GM21717 (cell line): Measurements from ENCODE around the gene OR2T10.
A peak's percentile ranks its signal among the peaks of the same experiment; 100 is the strongest.
"Not testable (repeated sequence)": the region's sequence is repeated elsewhere in the genome, so short reads cannot be mapped to it uniquely, and the experiment has no call there.

Experiments used
- ATAC-seq: cut with Tn5 transposase; IDR thresholded peaks from one replicate; pipeline ENCODE4 v1.9.1; 2021; ENCODE audit warnings: mild to moderate bottlenecking, moderate library complexity; ENCODE audit not compliant: unreplicated experiment

The OR2T10 gene

DNA sequence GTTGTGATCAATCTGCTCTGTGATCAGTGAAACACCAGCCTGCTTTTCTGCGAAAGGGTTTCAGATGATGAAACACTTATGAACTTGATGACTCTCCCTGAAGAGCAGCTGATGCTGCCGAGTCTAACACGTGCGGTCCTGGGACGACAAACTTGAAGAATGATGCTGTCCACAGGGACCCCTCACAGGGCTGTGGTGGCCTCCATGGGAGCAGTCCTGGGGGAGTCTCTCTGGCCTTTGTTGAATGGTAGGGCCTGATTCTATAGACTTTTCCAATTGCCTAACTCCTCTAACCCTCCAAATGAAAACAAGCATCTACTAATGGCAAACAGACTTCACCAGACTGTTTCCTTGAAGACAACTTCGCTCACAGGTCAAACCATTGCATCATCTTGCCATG is at the start of gene OR2T10:
OR2T10 (minus strand) TSS at position 112 of the 400 bp plus-strand sequence. CDS start 3,932 bp downstream, outside the sequence.
- no peak for ATAC-seq

DNA sequence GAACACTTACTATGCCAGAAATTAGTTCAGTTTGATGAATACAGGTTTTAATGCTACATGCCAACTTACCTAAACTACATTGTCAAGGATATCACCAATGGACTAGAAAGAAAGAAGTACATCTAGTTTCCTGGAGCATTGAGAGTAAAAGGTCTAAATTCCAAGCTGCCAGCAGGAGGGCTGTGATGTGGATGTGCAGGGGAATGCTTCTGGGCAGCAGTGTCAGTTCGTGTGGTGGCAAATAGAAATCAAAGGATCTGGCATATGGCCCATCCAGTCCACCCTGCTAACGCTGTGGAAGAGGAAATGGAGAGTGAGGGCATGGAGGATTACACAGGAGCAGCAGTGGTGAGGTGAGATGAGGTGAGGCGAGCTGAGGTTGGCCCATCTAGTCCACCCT is 47.7 kb upstream of the OR2T10 start, which contains the start of gene OR2T35:
OR2T35 (minus strand) TSS at position 101 of the 400 bp plus-strand sequence. CDS start 6,020 bp downstream, outside the sequence.
- ATAC-seq = not testable (repeated sequence)

GRCh38 chr1:248642971-248643651 is 45.6 kb upstream of the OR2T10 start:
- ATAC-seq = peak; percentile 82

DNA sequence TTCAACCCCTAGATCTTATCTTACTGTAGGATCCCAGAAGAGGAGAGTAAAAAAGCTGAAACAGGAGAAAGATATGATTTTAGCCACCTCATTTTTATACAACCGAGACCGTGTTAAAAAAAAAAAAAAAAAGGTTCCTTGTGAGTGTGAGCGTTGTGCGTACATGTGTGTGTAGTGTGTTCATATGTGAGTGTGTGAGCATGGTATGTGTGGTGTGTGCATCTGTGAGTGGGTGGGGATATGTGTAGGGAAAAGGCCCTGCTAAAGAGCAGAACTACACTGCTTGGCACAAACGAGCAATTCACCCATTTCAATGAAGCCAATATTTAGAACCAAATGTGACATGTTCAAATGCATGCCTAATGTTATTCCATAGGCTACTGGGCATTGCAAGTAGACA is 44.1 kb upstream of the OR2T10 start:
- ATAC-seq = not testable (repeated sequence)

GRCh38 chr1:248640906-248641305 is 43.4 kb upstream of the OR2T10 start:
- peak; percentile 34 for ATAC-seq

GRCh38 chr1:248639652-248640051 is 42.2 kb upstream of the OR2T10 start:
- ATAC-seq = peak; percentile 45

DNA sequence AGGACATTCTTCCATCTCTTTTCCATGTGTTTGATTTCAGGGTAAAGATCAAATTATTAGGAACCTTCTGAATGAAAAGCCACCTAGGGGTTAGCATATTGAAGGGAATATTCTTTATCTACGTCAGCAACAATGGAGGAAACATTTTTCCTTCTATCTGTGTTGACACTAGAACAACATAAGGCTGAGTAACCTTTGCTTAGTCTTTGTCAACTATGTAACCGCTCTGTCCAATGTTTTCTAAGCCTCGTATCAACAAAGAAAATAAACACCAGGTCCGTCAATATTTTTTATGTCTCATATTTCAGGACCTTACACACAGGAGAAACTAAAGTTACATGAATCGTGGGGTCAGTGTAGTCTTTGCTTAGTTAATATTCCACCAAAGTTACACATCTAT is 39.1 kb upstream of the OR2T10 start:
- not testable (repeated sequence) for ATAC-seq

- not testable (repeated sequence) for ATAC-seq
These were observed 37.5 kb upstream of the OR2T10 start, which contains the start of gene OR2T11 for GRCh38 chr1:248634991-248635390. TSS of gene OR2T11 (minus strand) at chr1:248635091. CDS start at chr1:248627128, 7,963 bp downstream.

- no peak for ATAC-seq
These were observed 34.0 kb upstream of the OR2T10 start for GRCh38 chr1:248631354-248632008.

DNA sequence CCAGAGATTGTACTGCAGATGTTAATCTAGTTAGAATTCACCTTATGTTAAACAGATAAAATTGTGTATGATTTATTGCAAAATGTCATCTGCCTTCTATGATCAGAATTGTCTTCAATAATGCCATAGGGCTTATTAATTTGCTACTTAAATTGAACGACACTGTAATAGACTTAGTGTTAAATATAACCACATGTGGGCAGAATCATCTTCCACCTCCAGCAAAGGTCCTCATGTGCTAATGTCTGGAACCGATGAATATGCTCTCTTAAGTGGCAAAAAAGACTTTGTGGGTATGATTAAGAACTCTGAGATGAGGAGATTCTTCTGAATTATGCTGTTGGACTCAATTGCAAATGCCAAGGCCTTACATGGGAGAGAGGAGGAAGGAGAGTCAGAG is 33.1 kb upstream of the OR2T10 start:
- no peak for ATAC-seq

DNA sequence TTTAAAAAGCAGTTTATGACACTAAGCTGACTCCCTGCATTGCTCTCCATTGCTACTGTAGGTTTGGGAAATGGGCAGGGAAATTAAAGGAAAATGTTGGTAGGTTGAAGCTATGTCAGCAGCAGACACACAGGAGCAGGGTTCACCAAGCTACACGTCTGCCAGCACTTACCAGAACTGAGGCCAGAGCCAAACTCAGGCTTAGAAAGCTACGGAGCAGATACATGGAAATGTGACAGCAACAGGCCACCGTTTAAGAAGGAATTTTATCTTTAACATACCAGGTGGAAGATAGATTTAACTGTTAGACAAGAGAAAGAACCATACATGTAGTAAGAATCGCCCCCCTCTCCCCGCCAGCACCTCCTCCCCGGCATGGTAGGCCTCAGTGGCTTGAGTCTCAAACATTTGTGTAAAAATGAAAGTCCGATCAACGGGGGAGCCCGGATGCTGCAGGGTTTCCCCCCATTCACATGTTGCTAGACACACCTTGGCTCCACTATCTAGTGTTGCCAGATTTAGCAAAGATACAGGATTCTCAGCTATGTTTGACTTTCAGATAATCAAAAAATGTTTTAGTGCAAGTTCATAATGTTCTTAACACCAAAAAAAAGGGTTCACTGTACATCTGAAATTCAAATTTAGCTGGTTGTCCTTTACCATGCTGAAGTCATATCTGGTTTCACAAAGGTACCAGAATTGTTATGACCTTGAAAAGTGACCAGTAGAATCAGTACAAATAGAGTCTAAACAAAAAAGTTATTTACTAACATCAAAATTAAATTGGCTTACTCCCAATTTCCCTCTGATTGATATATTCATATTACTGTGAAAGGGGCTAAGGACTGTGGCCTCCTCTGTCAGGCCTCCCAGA is 30.7 kb upstream of the OR2T10 start:
- ATAC-seq = peak; percentile 98

DNA sequence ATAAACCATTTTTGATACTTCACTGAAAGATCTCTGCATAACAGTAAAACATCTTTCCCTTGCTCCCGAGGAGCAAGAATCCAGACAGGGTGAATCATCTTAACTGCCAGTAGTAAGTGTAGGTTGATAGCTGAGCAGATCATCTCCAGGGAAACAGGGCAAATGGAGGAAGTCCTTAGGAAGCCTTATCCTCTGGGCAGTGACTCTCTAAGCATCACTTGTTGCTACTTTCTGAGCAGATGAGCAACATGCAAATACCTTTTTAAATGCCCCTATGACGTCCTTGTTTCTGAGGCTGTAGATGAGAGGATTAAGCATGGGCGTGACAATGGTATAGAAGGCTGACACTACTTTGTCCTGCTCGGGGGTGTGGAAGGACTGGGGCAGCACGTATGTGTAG is 28.5 kb upstream of the OR2T10 start:
- no peak for ATAC-seq

DNA sequence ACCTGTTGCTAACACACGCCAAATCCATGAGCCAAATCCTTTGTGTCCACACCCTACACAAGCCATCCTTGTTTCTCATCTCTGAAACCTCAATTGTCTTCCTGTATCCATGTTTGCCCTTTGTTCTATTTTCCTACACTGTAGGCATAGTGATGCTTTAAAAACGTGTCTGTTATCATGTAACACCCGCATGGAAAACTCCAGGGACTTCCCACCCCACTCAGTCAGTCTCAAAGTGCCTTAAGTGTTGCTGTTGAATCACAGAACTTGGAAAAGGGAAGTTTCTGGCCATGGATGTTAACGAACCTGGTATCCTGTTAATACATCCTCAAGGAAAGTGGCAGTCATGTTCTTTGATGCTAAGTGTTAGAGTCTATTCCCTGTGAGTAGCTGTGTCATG is 27.7 kb upstream of the OR2T10 start:
- ATAC-seq = no peak

DNA sequence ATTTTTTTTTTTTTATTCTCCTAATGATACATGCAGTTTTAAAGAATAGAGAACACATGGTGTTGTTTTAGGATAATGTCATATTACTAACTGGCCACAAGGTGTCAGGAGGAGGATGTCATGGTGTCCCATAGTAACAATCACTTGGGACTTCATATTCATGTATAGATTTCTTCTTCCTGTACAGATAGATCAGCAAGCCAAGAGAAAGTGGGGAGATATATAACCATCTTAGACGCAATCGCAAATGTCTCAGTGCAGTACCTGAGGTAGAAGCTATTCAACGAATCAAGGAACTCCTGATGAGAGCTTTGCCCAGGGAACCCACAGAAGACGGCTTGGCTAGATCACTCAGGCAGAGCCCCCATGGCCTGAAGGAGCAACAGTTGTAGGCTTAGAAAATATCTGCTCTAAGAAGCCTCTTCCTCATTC is 25.1 kb upstream of the OR2T10 start:
- ATAC-seq = peak; percentile 94

GRCh38 chr1:248621770-248622169 is 24.3 kb upstream of the OR2T10 start:
- ATAC-seq = no peak

DNA sequence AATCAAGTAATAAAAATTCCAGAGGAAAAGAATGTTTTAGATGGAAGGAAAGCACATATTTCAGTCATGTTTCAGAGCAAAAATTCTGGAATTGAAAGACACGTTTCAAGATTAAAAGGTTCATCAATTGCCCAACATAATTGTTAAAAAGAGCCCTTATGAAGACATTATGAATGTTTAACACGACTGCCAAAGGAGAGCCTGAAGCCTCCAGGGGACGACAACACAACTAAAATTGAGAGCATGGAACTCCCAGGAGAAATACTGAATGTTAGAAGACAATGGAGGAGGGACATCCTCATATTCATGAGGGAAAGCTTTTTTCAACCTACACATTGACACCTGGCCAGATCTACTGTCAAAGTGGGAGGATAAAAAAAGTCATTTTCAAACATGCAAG is 21.4 kb upstream of the OR2T10 start:
- no peak for ATAC-seq

DNA sequence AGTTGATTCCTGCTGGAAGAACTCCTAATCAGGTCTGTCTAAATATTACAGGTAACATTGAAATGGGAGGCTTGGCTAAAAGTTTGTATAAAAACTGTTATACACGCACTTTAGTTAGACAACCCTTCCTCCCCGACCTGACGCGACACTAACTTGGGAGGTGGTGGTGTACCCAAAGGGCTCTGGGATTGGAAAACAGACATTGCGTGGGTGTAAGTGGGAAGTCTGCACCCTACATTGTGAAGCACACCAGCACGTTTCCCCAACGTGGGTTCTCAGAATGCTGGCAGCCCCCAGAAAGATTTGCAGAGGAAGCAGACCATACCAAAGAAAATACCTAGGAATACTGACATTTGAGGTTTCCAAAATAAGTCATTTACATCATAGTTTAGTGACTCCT is 20.6 kb upstream of the OR2T10 start:
- no peak for ATAC-seq

GRCh38 chr1:248613742-248614141 is 16.2 kb upstream of the OR2T10 start:
- ATAC-seq = peak; percentile 58

DNA sequence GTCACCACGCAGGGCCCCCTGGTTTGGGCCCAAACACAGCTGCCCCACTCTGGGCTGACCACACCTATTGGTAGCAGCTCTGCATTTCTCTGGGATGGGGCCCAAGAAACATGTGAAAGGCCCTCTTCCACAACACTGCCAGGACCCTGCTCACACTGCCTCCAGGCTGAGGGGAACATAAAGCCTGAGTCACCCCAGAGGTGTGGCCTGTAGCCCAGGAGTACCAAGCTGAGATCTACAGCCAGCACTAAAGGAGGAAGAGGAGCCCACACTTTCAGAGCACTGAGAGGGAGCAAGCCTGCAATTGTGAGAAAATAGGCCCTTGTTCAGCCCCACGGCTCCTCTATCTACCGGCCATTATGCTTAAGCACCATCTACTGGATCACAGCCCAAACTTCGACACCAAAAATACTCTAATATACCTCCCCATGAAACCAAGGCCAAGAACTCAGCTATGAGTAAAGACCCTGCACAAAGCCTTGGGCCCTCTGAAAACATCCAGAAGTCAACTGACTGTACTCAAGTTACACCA is 14.4 kb upstream of the OR2T10 start:
- no peak for ATAC-seq

DNA sequence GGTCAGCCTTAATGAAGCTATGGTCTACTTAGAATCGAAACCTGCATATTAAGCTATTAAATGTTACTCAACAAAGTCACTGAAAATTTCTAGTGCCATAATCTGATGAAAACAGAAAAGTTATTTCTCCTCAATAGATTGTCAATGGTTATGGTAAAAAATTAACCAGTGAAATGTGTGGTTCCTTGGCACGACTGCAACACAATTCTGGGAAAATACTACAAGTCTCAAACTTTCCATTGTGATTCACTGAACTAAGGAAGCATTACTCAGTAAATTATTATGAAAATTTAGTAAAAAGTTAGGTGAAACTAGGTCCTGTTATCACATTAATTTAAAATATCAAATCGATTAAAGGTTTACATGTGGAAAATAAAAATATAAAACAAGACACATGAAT is 12.8 kb upstream of the OR2T10 start:
- no peak for ATAC-seq

GRCh38 chr1:248599396-248599795 is 1.9 kb upstream of the OR2T10 start:
- no peak for ATAC-seq
